ENCODE measurements around the gene MYO9B.

GRCh38 chr19:17061691-17062090 lies 13.9 kb upstream of the MYO9B start:
- TF ChIP-seq, protein P1, sequence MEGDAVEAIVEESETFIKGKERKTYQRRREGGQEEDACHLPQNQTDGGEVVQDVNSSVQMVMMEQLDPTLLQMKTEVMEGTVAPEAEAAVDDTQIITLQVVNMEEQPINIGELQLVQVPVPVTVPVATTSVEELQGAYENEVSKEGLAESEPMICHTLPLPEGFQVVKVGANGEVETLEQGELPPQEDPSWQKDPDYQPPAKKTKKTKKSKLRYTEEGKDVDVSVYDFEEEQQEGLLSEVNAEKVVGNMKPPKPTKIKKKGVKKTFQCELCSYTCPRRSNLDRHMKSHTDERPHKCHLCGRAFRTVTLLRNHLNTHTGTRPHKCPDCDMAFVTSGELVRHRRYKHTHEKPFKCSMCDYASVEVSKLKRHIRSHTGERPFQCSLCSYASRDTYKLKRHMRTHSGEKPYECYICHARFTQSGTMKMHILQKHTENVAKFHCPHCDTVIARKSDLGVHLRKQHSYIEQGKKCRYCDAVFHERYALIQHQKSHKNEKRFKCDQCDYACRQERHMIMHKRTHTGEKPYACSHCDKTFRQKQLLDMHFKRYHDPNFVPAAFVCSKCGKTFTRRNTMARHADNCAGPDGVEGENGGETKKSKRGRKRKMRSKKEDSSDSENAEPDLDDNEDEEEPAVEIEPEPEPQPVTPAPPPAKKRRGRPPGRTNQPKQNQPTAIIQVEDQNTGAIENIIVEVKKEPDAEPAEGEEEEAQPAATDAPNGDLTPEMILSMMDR (IDR thresholded peaks at IDR 0.05; ENCODE audit: insufficient read depth, low read length, poor library complexity, severe bottlenecking), result no peak
- TF ChIP-seq EZH2phosphoT487 (conservative IDR thresholded peaks at IDR 0.05; ENCODE audit: low read length), result no peak
